ENCODE data around the gene ITIH3.

DNA sequence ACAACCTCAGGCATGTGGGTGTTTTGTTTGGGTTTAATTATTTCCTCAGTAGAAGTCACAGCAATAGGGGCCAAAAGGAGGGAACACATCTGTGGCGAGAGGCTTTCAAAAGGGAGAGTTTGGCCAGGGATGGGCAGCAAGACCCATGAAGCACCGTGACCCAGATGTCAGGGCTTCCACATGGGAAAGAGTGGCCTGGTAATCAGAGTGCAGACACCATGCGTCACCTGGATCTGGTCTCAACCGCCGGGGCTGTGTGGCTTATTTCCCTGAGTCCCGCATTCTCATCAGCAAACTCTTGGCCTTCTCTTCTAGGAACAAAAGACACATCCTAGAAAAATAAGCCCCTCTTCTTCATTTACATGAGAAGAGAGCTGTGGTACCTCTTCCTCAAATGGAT lies 52.6 kb downstream of the ITIH3 start:
- TF ChIP-seq, protein P1, sequence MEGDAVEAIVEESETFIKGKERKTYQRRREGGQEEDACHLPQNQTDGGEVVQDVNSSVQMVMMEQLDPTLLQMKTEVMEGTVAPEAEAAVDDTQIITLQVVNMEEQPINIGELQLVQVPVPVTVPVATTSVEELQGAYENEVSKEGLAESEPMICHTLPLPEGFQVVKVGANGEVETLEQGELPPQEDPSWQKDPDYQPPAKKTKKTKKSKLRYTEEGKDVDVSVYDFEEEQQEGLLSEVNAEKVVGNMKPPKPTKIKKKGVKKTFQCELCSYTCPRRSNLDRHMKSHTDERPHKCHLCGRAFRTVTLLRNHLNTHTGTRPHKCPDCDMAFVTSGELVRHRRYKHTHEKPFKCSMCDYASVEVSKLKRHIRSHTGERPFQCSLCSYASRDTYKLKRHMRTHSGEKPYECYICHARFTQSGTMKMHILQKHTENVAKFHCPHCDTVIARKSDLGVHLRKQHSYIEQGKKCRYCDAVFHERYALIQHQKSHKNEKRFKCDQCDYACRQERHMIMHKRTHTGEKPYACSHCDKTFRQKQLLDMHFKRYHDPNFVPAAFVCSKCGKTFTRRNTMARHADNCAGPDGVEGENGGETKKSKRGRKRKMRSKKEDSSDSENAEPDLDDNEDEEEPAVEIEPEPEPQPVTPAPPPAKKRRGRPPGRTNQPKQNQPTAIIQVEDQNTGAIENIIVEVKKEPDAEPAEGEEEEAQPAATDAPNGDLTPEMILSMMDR (IDR thresholded peaks at IDR 0.05) = no peak
- TF ChIP-seq POLR2A (IDR thresholded peaks at IDR 0.05) = no peak

All from suprapubic skin (tissue), 3 donors.